Fibroblast of peridontal ligament (primary cell): ENCODE data around the gene ZNF229.
"Not testable (repeated sequence)": the region's sequence is repeated elsewhere in the genome, so short reads cannot be mapped to it uniquely, and the experiment has no call there.

ENCODE experiments used
- DNase-seq: peaks from one replicate; pipeline ENCODE4 v3.0.0-alpha.2; 2010; ENCODE audit errors: extremely low read depth

The ZNF229 gene

DNA sequence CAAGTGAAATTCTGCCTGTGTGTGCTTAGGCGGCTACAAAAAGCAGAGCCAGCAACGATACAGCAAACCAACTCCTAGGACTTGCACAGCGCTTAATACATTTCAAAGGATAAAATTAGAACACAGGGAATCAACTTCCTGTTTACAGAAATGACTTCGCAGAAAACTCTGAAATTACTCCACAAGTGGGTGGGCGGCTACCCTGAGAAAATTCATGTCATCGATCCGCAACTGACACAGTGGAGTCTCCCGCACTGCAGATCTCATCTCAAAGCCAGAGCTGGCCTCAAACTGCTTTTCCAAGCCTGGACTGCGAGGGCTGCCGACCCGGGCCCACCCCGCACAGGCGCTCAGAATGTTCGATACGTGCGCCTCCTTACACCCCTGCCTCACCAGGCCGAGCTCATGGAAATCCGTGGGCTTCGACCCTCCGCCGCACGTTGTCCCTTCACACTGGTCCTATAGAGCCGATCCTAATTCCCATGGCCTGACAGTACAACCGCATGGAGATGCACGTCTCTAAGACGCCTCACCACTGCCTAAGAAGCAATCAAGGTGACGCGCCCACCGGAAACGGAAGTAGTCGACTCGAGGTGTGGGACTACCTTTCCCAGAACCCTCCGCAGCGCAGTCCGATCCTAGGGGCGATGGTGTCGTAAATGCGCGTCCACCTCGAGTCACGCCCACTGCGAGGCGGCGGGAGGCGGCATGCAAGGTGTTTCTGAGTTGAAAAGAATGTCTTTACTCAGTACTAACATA, at the start of gene ZNF229:
TSS of gene ZNF229 (minus strand) at position 557 of the 759 bp plus-strand sequence. CDS start 5,625 bp downstream, outside the sequence.
- peak; percentile 91 for DNase-seq

DNA sequence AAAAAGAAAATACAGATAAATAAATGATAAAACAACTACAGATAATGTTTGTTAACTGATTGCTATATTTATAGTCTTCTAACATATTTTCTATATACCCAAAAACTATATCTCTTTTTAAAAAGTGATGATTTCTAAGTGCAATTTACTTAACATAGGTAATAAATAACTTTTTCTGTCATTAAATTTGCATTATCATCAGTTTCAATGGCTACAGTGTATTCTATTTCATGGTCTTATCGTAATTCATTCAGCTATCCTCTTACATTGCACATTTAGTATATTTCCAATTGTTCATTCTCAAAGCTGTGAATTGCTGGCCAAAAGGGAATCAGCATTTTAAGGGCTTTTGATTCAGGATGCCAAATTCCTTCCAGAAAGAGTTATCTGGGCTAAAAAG, 48.4 kb upstream of the ZNF229 start:
- DNase-seq: no peak

DNA sequence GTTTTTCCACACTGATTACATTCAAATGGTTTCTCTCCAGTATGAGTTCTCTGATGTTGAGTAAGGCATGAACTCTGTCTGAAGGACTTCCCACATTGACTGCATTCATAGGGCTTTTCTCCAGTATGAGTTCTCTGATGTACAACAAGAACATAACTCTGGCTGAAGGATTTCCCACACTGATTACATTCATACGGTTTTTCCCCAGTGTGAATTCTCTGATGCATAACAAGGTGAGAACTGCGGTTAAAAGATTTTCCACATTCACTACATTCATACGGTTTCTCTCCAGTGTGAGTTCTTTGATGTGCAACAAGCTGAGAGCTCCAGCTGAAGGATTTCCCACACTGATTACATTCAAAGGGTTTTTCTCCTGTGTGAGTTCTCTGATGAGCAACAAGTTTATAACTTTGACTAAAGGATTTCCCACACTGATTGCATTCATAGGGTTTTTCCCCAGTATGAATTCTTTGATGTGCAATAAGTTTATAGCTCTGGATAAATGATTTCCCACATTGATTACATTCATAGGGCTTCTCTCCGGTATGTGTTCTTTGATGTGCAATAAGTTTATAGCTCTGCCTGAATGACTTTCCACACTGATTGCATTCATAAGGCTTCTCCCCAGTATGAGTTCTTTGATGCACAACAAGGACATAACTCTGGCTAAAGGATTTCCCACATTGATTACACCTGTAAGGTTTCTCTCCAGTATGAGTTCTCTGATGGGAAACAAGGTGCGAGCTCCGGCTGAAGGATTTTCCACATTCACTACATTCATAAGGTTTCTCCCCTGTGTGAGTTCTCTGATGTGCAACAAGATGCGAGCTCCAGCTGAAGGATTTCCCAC, 28.5 kb upstream of the ZNF229 start:
- peak; percentile 21 for DNase-seq

DNA sequence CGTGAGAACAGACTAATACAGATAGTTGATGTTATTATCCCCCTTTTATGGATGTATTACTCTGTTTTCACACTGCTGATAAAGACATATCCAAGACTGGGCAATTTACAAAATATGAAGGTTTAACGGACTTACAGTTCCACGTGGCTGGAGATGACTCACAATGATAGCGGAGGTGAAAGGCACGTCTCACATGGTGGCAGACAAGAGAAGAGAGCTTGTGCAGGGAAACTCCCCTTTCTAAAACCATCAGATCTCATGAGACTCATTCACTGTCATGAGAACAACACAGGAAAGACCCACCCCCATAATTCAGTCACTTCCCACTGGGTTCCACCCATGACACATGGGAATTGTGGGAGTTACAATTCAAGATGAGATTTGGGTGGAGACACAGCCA, 20.5 kb upstream of the ZNF229 start:
- DNase-seq: not testable (repeated sequence)

DNA sequence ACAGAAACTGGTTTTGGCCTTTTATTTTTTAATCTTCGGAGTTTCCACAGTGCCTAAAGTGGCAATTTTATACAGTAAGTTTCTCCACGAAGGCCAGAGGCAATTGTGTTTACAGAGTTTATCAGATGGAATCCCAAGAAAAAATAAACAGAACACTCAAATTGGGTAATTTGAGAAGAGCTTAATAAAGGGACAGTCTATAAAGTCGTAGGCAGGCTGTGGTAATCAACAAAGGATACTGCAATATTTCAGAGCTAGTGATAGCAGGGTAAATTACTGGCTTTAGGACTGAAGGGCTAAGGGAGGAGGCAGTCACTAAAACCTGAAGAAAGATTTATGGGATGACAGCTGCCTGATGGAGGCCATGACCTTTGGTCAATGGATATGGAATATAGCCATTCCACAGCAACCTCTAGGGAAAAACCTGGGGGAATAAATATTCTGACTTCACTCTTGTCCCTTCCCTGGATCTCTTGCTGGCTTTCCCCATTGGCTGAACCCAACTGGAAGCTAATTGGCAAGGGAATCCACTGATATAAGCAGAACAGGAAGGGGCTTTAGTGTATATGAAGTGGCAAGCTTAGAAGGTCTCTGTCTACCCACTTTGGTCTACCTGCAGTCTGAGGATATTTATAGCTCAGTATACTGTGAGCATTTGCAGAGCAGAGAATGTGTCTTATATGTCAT, 14.5 kb upstream of the ZNF229 start:
- DNase-seq: not testable (repeated sequence)

DNA sequence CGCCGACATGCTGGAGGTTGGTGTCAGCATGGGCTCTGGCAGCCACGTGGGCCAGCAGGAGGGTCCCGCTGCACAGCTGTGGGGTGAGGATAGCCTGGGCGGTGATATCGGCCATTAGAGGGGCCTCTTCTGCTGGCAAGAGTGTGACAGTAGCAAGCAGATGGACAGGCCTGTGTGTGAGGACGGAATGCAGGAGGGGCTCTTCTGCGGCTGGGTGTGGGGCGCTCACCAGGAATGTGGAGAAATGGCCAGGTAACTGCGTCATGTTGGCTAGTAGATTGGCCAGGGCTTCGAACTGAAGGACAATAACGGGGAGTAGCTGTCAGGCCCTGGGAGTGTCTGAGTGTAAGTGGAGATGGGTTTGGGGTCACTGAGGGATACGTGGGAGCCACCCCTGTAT, 7.7 kb upstream of the ZNF229 start:
- not testable (repeated sequence) for DNase-seq

DNA sequence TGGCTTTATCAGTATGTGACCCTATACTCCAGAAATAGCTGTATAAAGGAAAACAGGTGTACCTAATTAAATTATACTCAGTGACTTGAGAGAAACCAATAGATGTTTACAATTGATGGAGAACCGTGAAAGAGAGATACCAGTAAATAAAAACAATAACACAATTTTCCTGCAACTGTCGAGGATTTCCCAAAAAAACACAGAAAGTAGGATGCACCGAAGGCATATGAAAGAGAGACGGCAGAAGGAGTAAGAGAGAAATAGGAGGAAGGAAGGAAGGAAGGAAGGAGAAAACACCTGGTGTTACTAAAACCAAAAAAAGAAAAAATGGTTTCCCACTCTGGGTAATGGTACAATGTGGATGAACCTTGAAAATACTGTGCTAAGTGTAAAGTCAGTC, 6.8 kb upstream of the ZNF229 start:
- no peak for DNase-seq

DNA sequence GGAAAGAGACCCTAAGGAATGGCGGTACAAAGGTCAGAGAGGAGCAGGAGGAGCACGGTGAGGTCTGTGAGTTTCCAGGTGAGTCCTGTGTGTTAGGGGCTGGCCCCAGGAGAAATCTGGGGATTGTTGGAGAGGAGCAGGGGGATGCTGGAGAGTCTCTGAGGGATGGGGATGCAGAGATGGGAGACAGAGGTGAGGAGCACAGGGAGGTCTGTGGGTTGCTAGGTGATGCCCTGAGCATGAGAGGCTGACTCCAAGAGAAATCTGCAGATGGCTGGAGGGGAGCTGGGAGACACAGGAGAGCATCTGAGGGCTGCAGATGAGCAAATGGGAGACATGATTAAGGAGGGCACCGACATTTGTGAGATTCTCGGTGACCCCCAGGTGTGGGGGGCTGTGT, 4.1 kb upstream of the ZNF229 start:
- DNase-seq: no peak

DNA sequence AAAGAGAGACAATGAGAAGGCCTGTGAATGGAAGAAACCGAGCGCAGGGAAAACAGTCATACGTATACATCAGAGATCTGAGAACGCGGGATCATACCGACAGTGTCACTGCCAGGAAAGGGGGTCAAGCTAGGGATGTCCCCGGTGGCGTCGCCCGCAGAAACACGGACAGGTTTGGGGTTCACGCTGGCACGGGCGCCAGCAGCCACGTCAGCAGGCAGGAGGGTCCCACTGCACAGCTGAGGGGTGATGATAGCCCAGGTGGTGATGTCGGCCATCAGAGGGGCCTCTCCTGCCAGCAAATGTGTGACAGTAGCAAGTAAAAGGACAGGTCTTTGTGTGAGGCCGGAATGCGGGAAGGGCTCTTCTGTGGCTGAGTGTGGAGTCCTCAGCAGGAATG, 3.4 kb upstream of the ZNF229 start:
- no peak for DNase-seq

DNA sequence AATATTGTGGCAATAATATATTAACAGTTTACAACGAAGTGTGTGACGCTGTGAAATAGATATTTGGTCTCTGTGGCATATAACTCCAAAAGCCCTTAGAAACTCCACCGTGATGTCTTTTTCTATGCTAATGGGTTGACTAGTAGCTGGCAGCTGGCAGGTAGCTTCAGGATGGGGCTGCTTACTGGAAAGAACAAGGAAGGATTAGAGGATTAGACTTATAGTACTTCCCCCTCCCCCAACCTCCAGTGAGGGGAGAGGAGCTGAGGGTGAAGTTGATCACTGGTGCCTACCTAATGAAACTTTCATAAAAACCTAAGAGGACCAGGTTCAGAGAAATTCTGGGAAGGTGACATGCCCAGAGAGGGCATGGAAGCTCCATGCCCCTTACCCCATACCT, 9.8 kb downstream of the ZNF229 start:
- no peak for DNase-seq

DNA sequence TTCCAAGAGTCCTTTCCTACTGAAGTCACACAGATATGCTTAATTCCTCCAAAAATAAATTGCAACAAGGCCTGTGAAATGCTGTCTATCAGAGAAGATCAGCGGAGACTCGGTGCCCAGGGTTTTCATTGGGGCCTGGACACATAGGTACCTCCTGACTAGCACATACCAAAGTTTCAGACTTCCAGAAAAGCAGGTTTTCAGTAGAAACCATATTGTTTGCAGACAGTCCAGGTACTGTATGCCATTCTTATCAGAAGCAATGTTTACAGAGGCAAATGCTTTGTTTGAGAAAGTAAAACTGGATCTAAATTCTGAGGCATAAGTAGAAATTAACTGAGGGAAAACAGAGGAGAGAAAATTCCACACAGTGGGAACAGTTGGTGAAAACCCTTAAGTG, 12.8 kb downstream of the ZNF229 start:
- DNase-seq: no peak

DNA sequence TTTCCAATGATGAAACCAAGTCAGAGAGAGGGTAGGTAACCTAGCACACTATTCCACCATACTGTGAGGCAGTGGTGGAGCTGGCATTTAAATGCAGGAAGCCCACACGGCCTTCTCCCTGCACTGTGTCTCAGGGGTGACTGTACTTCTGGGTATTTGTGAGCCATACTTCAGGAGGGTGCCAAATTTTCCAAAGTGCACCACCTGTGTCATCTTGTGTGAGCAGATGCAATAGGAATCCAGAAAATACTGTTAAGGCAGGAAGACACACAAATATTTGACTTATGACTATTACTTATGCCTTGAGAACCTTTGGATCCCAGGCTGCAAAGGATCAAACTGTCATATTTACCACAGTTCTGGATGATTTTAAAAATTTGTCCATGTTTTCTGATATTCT, 17.3 kb downstream of the ZNF229 start:
- DNase-seq: no peak

DNA sequence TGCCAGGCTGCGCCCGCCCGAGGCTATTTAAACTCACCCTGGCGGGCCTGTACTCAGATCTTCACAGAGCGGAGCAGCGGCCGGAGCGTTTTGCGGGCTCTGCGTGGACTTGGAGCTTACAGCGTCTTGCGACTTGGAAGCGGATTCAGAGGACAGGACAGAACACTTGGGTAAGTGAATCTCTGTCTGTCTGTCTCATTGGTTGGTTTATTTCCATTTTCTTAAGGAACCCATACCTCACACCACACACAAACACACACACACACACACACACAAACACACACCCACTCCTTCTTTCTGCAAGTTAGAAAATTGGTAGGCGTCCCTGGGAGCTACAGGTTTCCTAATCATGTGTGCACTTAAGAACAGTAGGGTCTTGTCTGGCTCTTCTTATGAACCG, 32.7 kb downstream of the ZNF229 start:
- not testable (repeated sequence) for DNase-seq

DNA sequence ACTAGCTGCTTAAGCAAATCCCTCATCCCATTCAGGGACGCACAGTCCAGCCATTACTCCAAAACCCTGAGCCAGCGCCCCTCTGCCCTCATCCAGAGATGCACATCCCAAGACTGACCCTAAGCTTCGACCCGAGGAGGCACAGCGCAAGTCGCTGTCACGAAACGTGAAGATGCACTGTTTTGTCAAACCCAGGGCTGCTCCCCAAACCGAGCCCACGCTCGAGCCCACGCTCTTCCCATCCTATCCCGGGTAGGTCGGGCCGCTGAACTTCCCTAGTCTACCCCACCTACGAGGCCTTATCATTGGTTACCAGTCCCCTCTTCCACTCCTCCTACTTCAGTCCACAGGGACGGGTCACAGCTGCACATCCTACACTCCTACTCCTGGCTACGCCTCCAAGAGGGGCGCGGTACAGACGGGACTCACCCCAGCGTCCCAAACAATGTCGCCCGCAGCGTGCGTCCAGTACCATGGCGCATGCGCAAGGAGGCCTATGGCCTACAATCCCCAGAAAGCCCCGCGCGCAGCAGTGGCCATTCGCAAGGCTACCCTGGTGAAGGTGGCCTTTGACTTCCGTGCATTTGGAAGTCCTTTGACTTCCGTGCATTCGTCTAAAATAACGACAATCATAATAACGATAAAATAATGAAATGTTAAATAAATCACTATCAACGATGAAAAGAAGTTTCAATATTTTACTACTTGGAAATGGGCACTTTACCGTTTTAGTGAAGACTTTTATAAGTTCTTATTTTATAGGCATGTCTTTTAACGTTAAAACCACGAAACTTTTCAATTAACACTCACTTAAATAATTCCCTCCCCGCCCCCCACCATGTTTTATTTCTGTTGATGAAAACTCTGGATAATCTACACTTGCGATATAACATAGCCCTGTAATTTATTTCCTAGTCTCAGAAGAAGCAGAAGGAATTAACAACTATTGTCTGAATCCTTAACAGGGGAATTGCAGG, 46.8 kb downstream of the ZNF229 start, which contains the start of gene ZNF285:
TSS of gene ZNF285 (minus strand) at position 470 of the 977 bp plus-strand sequence. CDS start 4,395 bp downstream, outside the sequence.
- peak; percentile 96 for DNase-seq

DNA sequence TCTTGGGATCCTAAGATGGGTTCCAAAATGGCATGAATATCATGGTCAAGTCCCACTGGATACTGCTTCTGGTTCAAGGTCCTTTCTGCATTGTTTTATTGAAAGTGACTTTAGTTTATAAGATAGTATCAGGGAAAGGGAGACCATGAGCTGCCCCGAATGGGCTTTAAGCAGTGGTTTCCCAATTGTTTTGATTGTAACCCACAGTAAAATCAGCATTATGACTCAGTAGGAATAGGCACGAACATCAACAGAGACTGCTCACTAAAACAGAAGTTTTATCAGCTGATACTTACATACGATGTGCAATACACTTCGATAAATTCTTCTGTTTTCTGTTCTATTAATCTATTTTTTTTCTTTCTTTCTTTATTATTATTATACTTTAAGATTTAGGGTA, 59.0 kb downstream of the ZNF229 start:
- DNase-seq: peak; percentile 42
